IPS-NIHi11 (cell line): ENCODE results near the gene SLFN12L.
"Not testable (repeated sequence)": the region's sequence is repeated elsewhere in the genome, so short reads cannot be mapped to it uniquely, and the experiment has no call there.

Experiments used
- DNase-seq: peaks from one replicate; pipeline ENCODE4 v3.0.0; 2012; ENCODE audit warnings: mixed read lengths, low spot score

Gene SLFN12L

DNA sequence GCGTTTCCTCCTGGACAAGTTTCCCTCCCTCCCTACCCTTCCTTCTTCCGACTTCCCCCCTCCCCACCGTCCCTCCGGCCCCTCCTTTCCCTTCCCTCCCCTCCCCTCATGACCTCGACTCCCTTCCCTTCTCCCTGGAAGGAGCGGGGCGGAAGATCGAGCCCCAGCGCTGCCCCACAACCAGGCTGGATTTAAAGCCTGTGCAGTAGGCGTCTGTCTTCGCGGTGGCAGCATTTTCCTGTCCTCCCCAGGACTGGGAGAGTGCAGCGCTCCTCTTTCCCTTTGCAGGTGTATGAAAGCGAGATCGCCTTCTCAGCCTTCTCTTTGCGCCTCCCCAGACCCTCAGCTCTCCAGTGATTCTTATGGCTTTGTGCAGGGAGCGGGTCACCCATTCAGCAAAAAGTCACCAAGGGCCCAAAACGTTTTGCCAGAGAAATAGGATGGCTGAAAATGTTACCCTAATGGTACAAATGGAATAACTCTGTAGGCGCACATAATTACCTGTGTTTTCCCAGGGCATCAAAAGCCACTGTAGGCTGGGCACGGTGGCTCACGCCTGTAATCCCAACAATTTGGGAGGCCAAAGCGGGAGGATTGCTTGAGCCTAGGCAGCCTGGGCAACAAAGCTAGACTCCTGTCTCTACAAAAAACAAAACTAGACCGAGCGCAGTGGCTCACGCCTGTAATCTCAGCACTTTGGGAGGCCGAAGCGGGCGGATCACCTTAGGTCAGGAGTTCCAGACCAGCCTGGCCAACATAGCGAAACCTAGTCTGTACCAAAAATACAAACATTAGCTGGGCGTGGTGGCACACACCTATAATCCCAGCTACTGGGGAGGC is 40.8 kb downstream of the SLFN12L start:
- DNase-seq: peak; percentile 63

- DNase-seq: no peak
Observed at GRCh38 chr17:35493040-35493439, 44.4 kb downstream of the SLFN12L start.

GRCh38 chr17:35491417-35491816 is 46.1 kb downstream of the SLFN12L start:
- DNase-seq: no peak

- DNase-seq: peak; percentile 38
Observed at GRCh38 chr17:35489944-35490343, 47.5 kb downstream of the SLFN12L start.

GRCh38 chr17:35488991-35489390 is 48.5 kb downstream of the SLFN12L start:
- DNase-seq: no peak

DNA sequence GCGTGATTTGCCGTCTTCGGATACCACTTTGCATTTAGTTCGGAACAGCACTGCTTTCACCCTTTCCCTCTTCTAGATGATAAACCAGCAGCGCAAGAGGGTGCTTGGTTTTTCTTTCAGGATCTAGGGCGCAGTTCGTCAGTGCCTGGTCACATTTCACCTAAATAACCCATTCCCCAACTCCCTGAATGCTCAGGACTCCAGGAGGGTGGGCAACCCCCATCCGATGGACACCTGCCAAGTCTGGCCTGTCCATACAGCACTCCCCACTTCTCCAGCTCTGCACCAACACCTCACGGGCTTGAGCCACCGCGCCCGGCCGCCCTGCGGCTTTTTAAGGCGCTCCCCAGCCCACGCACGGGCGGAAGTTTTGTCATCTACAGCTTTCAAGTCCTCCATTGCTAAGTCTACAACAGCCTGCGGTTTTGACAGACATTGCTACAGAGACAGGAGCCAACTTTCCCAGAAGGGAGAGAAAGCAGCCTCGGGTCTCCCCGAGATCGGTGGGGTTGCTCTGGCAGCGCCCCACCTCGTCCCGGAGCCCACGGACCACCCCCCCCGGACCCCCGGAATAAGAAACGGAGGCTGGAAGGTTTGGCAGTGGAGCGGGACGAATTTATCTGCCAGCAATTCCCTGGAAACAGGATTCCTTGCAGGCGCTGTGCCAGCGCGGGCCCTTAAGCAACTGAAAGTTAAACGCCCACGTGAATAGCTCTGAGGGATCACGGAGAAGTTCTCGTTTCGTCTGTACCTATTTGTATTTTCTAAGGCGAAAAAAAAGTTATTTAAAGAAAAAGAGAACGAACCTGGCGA is 50.4 kb downstream of the SLFN12L start:
- peak; percentile 17 for DNase-seq

DNA sequence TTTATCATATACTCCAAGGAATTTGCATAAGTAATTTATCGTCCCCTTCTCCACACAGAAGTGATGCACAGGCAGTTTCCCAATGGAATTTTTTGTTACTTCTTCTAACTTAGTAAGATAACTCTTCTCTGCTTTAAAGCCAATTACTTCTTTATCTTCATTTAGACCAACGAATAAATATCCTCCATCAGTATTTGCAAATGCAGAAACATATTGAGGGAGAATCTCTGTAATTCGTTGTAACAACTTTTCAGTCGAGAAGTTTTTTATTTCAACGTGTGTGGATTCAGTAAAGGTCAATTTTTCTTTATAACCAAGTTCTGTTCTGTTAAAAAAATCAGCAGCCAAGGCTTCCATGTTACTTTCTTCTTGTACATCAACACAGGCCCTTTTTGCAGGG is 58.2 kb downstream of the SLFN12L start:
- no peak for DNase-seq

DNA sequence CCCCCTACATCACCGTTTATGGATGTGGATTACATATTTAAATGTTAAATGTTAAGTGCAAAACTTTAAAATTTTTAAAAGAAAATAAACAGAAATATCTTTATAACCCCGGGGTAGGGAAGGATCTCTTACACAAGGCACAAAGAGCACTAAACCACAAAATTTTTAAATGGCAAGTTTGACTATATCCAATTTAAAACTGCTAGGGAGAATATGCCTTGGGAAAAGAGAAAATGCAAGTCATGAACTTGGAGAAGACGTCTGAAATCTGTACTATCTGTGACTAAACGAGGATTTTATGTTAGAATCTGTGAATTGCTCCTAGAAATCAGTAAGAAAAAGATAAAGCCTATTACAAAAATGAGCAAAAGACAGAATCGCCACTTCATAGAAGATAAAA is 60.2 kb downstream of the SLFN12L start:
- DNase-seq: no peak

- no peak for DNase-seq
Observed at GRCh38 chr17:35476283-35476820, 61.1 kb downstream of the SLFN12L start.

DNA sequence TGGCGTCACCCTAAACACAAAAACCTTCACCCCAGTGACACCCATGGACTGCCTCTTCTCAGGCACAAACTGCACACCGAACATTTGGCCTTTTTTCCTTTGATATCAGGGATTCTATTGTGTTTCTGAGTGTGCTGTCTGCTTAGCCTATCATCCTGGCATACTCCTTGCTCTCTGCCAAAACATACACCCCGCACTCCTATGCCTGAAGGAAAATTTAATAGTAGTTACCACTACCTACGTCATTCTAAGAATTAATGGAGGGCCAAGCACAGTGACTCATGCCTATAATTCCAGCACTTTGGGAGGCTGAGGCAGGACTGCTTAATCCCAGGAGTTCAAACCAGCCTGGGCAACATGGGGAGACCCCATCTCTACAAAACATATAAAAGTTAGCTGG is 69.0 kb downstream of the SLFN12L start:
- DNase-seq: no peak

- no peak for DNase-seq
Observed at GRCh38 chr17:35467824-35468223, 69.7 kb downstream of the SLFN12L start.

DNA sequence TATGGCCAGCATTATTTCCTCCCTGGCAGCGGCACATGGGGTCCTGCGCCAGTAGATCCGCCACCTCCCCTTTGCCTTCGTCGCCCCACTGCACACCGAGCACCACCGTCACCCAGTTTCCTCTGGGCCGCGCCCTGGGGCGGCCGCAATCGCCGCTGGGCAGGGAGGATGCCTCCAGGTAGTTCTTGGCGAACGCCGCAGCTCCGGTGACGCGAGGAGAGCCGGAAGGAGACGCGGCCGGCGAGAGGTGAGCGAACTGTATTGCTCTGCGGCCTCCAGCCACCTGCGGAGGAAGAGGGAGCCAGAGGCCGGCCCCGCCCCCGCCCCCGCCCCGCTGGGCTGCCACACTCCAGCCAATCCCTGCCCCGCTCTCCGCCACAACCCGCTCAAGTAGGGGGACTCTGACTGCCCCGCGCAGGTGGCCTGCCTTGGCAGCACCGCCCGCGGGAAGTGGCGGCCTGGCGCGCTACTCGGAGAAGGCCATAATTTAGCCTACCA is 77.1 kb downstream of the SLFN12L start:
- peak; percentile 96 for DNase-seq

GRCh38 chr17:35454035-35454434 is 83.4 kb downstream of the SLFN12L start:
- not testable (repeated sequence) for DNase-seq

DNA sequence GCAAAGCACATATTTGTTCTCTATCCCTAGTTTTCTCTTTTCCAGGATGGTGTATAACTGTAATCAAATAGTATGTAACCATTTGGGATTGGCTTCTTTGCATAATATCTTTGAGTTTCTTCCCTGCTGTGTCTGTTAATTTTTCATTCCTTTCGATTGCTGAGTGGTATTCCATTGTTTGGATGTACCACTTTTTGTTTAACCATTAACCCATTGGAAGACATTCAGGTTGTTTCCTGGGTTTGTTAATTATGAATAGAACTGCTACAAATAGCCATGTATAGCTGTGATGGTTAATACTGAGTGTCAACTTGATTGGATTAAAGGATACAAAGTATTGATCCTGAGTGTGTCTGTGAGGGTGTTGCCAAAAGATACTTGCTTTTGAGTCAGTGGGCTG is 84.3 kb downstream of the SLFN12L start:
- DNase-seq: no peak

DNA sequence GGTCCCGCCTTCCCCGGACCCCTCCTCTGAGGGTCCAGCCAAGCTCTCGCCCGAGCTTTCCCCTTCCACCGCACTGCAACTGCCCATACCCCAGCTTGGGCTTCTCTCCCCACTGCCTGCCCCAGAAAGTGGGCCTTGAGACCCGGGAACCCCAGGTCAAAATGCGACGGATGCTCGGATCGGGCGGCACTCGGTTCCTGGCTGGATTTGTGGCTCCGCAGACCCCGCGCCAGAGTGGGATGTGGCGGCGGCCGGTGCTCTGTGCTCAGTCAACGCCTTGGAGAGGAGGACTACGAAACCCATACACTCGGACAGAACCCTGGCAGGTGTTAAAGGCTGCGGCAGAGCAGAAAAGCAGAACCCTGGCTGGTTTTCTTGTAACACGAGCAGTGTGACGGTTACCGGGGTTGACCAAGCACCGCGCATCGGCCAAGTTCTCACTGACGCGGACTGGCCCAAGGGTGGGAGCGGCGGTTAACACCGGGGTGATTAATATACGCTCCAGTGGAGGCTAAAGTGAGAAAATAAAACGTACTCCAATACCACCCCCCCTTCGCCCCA is 88.0 kb downstream of the SLFN12L start:
- DNase-seq: peak; percentile 15

DNA sequence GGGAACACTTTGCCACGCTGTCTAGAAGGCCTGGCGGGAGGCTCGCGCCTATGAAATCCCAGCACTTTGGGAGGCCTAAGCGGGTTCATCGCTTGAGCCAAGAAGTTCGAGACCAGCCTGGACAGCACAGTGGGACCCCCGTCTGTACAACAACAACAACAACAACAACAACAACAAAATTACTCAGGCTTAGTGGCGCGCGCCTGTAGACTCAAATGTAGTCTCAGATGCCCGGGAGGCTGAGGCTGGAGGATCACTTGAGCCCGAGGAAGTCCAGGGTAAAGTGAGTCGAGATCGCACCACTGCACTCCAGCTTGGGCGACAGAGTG is 88.6 kb downstream of the SLFN12L start:
- no peak for DNase-seq

DNA sequence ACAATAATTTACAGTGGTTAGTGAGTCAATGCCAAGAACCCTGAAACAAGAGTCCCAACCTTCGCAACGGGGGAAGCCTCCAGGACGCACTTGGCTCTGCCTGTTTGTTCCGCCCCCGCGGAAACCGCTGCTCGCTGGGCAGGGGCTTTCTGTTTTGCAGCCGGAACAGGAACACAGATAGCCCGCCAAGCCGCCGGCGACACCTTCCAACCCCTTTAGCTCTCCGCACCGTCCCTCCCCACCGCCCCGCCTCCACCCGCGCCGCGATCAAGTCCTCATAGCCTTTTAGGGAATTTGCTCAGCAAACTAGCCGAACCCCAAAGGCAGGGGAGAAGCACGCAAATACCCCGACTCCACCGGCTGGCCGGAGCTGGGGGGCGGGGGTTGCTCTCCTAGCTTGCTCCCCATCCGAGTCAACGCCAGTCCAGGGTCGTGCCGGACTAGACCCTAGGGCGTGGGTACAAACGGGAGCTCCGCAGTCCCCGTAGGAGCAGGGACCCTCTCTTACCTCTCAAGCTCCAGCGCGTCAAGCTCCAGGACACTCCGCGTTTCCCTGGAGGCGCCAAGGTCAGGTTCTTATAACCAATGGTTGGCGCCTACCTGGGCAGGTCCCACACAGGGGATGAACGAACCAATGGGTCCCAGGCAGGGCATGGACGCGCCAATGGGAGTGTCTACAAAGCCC is 89.1 kb downstream of the SLFN12L start, which contains the start of gene SLFN13:
SLFN13 (minus strand) TSS at position 553 of the 685 bp plus-strand sequence. CDS start 3,086 bp downstream, outside the sequence.
- DNase-seq: peak; percentile 82

DNA sequence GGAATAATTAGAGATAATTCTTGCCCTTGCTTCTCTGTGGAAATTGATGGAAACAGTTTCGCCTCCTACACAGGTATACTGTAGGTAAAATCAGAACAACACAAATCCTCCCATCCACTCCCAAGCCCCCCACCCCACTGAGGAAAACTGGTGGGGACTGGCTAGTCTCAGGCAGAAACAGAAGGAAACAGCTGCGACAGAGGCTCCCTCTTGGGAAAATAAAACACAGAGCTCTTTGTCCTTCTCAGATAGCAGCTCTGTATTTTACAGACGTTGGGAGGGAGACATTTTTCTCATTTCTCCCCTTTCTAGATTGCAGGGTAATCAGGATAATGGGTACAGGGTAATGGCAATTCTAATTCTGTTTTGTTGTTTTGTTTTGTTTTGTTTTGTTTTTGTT is 90.0 kb downstream of the SLFN12L start:
- DNase-seq: no peak

GRCh38 chr17:35438433-35438832 is 99.0 kb downstream of the SLFN12L start:
- DNase-seq: no peak

DNA sequence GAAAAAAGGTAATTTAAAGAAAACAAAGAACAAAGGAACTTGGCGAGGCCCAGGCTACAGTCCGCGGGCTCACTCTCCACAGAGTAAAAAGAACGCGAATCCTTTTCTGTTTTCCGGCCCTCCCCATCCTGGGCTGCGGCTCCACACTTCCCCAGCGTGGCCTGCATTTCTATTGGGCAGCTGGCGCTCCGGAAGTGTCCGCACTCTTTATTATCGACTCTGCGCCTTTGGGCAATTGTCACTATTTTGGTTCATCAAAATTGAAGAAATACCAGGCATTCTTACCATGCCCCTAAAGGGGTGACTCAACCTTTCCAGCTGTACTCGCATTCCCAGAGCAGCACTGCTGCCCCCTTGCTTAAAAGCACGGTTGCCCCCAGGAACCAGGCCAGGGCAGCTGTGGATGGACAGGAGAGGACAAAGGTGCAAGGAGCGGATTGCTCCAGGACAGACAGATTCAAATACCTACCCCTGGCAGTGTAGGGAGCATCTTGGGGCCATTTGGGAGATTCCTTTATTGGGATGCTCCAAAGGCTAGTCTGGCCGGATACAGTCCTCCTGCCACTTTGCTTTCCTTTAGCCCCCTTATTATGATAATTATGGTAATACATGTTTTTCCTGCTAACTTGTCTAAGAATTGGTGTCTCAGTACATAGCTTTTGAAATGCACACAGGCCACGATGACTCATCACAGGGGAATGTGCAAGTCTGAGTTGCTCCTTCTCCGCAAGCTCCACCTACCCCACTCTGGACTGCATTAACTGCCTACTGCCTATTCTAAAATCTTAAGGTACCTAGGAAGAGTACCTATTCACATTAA is 104.2 kb downstream of the SLFN12L start:
- DNase-seq: peak; percentile 78
